Bronchial epithelial cell (primary cell): ENCODE results near the gene BORCS6. TPM values are rescaled to one million over a fixed set of nuclear protein-coding genes. Genes with fewer than 3 reads are reported as not detected.

Experiments
- DNase-seq: peaks from one replicate; pipeline ENCODE4 v3.0.0-alpha.2; 2010; ENCODE audit warnings: low read depth
- FAIRE-seq: peaks from 2 replicates; lab custom pipeline; 2011; peaks lifted over from hg19 to GRCh38; lab: Jason Lieb, UNC
- H3K27me3 ChIP-seq: 2 replicates; pipeline ENCODE4 v1.5.1; 2011; ENCODE audit warnings: low read length; ENCODE audit not compliant: control insufficient read depth, insufficient read depth
- H3K36me3 ChIP-seq: 2 replicates; pipeline ENCODE4 v1.5.1; 2011; ENCODE audit warnings: low read length; ENCODE audit not compliant: control insufficient read depth, insufficient read depth
- H3K4me3 ChIP-seq: 2 replicates; pipeline ENCODE4 v1.5.1; 2011; ENCODE audit warnings: mild to moderate bottlenecking, low read depth, low read length, control low read depth
- CTCF ChIP-seq: IDR thresholded peaks from 2 replicates; pipeline ENCODE4 v1.5.1; 2011; ENCODE audit warnings: mild to moderate bottlenecking, moderate library complexity, low read length, control low read depth, inconsistent platforms; ENCODE audit not compliant: insufficient read depth, severe bottlenecking
- total RNA-seq: library from RNA; depleted of rRNA; stranded (reverse); fragments of >200 nt; gene quantifications from 2 replicates; pipeline ENCODE4 v1.2.1, GENCODE V29; 2014

BORCS6 gene
- total RNA-seq, 1 donor from 2014 or later, result 6.8 TPM

DNA sequence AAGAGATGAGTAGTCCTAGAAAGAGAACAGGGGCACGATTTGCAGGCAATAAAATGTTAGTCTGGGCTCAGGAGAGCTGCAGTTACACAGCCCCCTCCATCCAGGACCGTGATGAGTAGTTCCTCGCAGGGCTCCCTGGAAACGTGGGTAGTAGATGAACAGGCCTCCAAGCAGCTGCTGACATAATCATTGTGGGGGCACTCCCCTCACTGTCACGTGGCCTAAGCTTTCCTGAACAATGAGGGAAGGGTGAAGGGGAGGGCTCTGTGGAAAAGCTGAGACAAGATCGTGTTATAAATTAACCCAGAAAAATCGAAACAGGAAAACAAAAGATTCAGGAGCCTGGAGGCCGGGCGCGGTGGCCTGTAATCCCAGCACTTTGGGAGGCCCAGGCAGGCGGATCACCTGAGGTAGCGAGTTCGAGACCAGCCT is 36.4 kb downstream of the BORCS6 start:
- FAIRE-seq (peak; percentile 32), DNase-seq (peak; percentile 96)
- no peak for TF ChIP-seq CTCF
- Histone ChIP-seq H3K27me3 (no peaks in the 10 kb centered on the region), H3K36me3 (peaks cover 37% of the 10 kb centered on the region), H3K4me3 (peak overlapping the region; percentile 88)

GRCh38 chr17:8153031-8153451 is 36.9 kb downstream of the BORCS6 start:
- H3K4me3 ChIP-seq, result peak overlapping the region; percentile 83
- DNase-seq, result no peak
- no peak for FAIRE-seq

DNA sequence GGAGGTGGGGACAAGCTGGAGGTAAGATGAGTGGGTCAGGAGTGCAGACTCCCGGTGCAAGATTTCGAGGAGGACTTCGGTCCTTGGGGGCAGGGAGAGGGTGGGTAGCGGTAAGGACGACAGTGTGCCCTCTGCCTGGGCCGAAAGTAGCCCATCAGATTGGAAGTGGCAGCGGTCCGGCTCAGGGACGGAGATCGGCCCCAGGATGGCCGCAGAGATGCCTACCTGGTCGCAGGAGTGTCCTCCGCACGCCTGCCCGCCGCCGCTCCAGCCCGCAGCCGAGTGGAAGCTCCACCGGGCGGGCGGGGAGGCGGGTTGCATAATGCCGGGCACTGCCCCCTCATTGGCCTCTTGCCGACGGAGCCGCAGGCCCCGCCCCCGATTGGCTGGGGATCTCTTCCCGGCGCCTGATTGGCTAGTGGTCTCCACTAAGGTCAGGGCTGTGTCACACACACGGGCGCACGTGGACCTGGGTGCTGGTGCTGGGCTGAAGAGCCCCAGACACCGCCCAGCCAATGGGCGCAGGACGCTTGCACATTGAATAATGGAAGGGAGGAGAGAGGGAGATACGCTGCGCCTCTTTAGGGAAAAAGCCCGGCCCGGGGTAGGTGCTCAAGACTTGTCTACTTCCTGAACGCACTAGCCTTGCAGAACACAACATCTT is 37.7 kb downstream of the BORCS6 start, which contains the start of gene PER1:
Gene PER1, minus strand, starts transcription at position 293 of the 664 bp plus-strand sequence. CDS start 1,698 bp downstream, outside the sequence.
- Histone ChIP-seq H3K36me3 (peaks cover 49% of the 10 kb centered on the region), H3K27me3 (no peaks in the 10 kb centered on the region), H3K4me3 (peak within 1 kb of the TSS; percentile 83)
- no peak for TF ChIP-seq CTCF
- FAIRE-seq, result peak; percentile 18
- DNase-seq, result peak; percentile 92

More at GRCh38 chr17:8153031-8153451, 36.9 kb downstream of the BORCS6 start:
- TF ChIP-seq CTCF, result no peak
- Histone ChIP-seq H3K27me3 (no peaks in the 10 kb centered on the region), H3K36me3 (peaks cover 42% of the 10 kb centered on the region)

DNA sequence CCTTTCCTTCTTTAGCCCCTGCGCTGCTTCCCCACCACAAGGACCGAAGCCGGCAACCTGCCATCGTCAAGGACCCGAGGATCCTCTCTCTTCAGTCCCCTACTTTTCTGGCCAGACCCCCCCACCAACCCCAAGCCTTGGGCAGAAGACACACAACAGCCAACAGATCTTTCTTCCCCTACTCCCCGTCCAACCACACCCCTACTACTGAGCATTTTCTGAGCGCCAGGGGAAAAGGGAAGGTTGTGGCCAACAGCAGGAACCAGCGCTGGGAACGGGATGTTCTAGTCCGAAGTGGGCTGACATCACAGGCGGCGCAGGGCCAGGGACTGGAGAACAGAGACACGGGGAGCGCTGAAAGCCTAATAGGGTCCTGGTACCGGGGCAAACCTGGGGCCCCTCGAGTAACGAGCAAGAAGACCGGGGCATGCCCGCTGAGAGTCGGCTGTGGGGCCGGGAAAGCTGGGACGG is 38.3 kb downstream of the BORCS6 start:
- Histone ChIP-seq H3K4me3 (peak overlapping the region; percentile 83), H3K36me3 (peaks cover 55% of the 10 kb centered on the region), H3K27me3 (no peaks in the 10 kb centered on the region)
- DNase-seq, result peak; percentile 29
- TF ChIP-seq CTCF, result no peak
- FAIRE-seq, result no peak

DNA sequence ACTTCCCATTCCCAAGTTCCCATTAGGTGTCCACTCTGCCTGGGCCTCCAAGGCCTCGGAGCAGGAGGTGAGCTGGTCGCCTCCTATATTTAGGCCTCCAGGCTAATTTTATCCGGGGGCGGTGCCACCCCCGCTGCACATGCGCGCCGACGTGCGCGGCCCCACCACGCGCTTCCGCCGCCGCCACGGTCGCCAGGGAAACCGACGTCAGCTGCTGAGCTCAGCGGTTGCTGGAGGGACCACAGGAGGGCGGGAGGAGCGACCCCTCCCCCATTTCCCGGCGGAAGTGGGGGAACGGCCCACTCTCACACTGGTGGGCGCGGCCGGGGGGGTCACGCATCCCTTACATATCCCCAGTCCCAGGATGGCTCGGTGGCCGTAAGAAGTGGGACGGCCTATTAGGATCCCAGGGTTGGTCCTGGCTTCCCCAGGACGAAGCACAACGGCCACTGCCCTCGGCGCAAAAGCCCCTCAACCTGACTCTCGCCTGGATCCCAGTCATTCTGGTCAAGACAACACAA is 38.8 kb downstream of the BORCS6 start:
- no peak for FAIRE-seq
- TF ChIP-seq CTCF, result no peak
- Histone ChIP-seq H3K4me3 (peak overlapping the region; percentile 83), H3K27me3 (no peaks in the 10 kb centered on the region), H3K36me3 (peaks cover 60% of the 10 kb centered on the region)
- DNase-seq, result peak; percentile 54
